SH-SY5Y (cell line): Measurements from ENCODE around the gene NF1.

ENCODE experiments used
- GATA2 ChIP-seq: IDR thresholded peaks from 2 replicates; pipeline ENCODE4 v1.6.1; 2011; ENCODE audit warnings: mild to moderate bottlenecking, low read depth, low read length
- GATA3 ChIP-seq: IDR thresholded peaks from 2 replicates; pipeline ENCODE4 v1.6.1; 2011; ENCODE audit warnings: low read depth, mild to moderate bottlenecking, low read length, moderate library complexity

- TF ChIP-seq GATA3 (peak; percentile 98), GATA2 (peak; percentile 100)
These were observed 330.7 kb downstream of the NF1 start for GRCh38 chr17:31425282-31426040.
